ENCODE results near the gene CDK3. TPM values are rescaled to one million over a fixed set of nuclear protein-coding genes. Genes with fewer than 3 reads are reported as not detected.
A peak's percentile ranks its signal among the peaks of the same experiment; 100 is the strongest.

CDK3 gene
- total and polyA plus RNA-seq, 2 donors (not counting 1 experiment from before 2014, with no cell fraction given): 15.0 to 20.5 TPM

DNA sequence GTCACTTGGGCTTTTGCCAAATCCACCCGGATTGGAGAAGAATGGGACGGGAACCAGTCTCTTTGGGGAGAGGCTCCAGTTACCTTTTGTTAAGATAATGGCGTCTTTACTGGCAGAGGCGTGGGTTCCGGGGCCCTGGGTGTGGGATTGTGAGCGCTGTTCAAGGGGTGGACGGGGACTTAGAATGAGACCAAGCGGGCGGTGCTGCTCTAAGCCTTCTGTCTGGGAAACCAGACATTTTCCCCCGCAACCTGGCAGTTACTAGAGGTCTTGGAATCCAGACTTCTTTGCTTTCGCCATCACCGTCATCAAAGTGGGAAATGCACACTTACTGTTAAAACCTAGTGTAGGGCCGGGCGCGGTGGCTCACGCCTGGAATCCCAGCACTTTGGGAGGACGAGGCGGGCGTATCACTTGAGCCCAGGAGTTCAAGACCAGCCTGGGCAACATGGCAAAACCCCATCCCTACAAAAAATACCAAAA lies 20.9 kb upstream of the CDK3 start:
- Histone ChIP-seq H3K79me2 (ENCODE audit: control insufficient read depth, insufficient read depth, low read length) (peaks cover 40% of the 10 kb centered on the region), H2AFZ (ENCODE audit: insufficient read depth, low read depth, low read length, poor library complexity, severe bottlenecking) (peak overlapping the region; percentile 91), H3K4me1 (ENCODE audit: control insufficient read depth in 2 of 2, insufficient read depth in 2 of 2, low read length in 2 of 2) (peaks cover 9 to 19% of the 10 kb centered on the region in 2 donors), H3K27me3 (replicated peaks in 1 of 4; ENCODE audit: control extremely low read depth in 1 of 4, control insufficient read depth in 3 of 4, insufficient read depth in 4 of 4, low read length in 3 of 4) (no peaks in the 10 kb centered on the region), H3K36me3 (replicated peaks in 1 of 2; ENCODE audit: control extremely low read depth in 1 of 2, control insufficient read depth in 1 of 2, extremely low read depth in 1 of 2, insufficient read depth in 2 of 2, low read length in 1 of 2) (no peaks in the 10 kb centered on the region), H3K27ac (ENCODE audit: low read length in 2 of 2) (peak overlapping the region; percentile 92 to 97), H3K9me3 (ENCODE audit: control extremely low read depth in 1 of 3, control insufficient read depth in 2 of 3, insufficient read depth in 1 of 3, low read length in 2 of 3) (no peaks in the 10 kb centered on the region), H3K9ac (ENCODE audit: low read length) (peak overlapping the region; percentile 99), H3K4me3 (ENCODE audit: control extremely low read depth in 1 of 5, extremely low read depth in 1 of 5, insufficient read depth in 1 of 5, low read depth in 2 of 5, low read length in 4 of 5) (peak overlapping the region; percentile 67 to 100 (median 86)), H3K4me2 (replicated peaks; ENCODE audit: low read depth, low read length, poor library complexity, severe bottlenecking) (peak overlapping the region; percentile 85), H4K20me1 (ENCODE audit: control insufficient read depth, insufficient read depth, low read length, poor library complexity, severe bottlenecking) (no peaks in the 10 kb centered on the region)
- DNase-seq (no peak), ATAC-seq (ENCODE audit: low read depth) (peak; percentile 21)
- TF ChIP-seq EZH2 (IDR thresholded peaks at IDR 0.05; ENCODE audit: borderline replicate concordance, insufficient read depth, low read depth, low read length, poor library complexity, severe bottlenecking): no peak
- TF ChIP-seq, protein P1, sequence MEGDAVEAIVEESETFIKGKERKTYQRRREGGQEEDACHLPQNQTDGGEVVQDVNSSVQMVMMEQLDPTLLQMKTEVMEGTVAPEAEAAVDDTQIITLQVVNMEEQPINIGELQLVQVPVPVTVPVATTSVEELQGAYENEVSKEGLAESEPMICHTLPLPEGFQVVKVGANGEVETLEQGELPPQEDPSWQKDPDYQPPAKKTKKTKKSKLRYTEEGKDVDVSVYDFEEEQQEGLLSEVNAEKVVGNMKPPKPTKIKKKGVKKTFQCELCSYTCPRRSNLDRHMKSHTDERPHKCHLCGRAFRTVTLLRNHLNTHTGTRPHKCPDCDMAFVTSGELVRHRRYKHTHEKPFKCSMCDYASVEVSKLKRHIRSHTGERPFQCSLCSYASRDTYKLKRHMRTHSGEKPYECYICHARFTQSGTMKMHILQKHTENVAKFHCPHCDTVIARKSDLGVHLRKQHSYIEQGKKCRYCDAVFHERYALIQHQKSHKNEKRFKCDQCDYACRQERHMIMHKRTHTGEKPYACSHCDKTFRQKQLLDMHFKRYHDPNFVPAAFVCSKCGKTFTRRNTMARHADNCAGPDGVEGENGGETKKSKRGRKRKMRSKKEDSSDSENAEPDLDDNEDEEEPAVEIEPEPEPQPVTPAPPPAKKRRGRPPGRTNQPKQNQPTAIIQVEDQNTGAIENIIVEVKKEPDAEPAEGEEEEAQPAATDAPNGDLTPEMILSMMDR (IDR thresholded peaks at IDR 0.05): no peak
- POLR2A ChIA-PET: interaction anchor here (0.6 to 1.2 kb wide), 5 partner anchors 17 to 535 kb away, joined by 3 to 12 read pairs (median 3); partner anchors contain the start of gene WBP2
- CTCF ChIA-PET: no interaction called here
- Mint-ChIP-seq H3K27me3 (no peaks in the 10 kb centered on the region), H3K4me3 (peak overlapping the region; percentile 94), H3K27ac (peak overlapping the region; percentile 98), H3K9me3 (ENCODE audit: insufficient read depth) (no peaks in the 10 kb centered on the region), H3K4me1 (peaks cover 41% of the 10 kb centered on the region)
- intact Hi-C loops (cut with micrococcal nuclease): loop anchor here (1.0 to 2.0 kb wide), 5 partner anchors 13 to 124 kb away; partner anchors contain the start of genes FBF1 and WBP2
- WGBS (ENCODE audit: insufficient coverage): 2% methylated on average over 17 of the region's 19 CpGs
